H1 (cell line): ENCODE measurements around the gene COLQ. TPM values are rescaled to one million over a fixed set of nuclear protein-coding genes. Genes with fewer than 3 reads are reported as not detected.

Experiments
- CTCF ChIA-PET: fragments of 300-600 bp; sonication (Branson Sonifier 250); formaldehyde crosslinking; loops from one replicate; lab custom pipeline; 2021; ENCODE audit not compliant: partially characterized antibody; lab: Charles Lee
- POLR2A ChIA-PET: fragments of 300-600 bp; sonication (Branson Sonifier 250); formaldehyde crosslinking; loops from one replicate; lab custom pipeline; 2021; ENCODE audit warnings: inconsistent platforms; ENCODE audit not compliant: partially characterized antibody; lab: Charles Lee
- DNase-seq, 2 experiments: peaks; one replicate each; pipeline versions ENCODE4 v3.0.0 to v3.0.0-alpha.2; 2010 to 2022; ENCODE audit warnings: low spot score in 2 of 2, low read depth in 1 of 2, mixed read lengths in 1 of 2
- FAIRE-seq: peaks from 2 replicates; lab custom pipeline; 2011; peaks lifted over from hg19 to GRCh38; lab: Jason Lieb, UNC
- H2AFZ ChIP-seq: 2 replicates; pipeline ENCODE4 v1.8.1; 2012; ENCODE audit warnings: low read length, inconsistent platforms
- H2AK5ac ChIP-seq: 2 replicates; pipeline ENCODE4 v1.6.1; 2013; ENCODE audit warnings: low read depth, low read length
- H2BK120ac ChIP-seq: replicated peaks from 2 replicates; pipeline ENCODE3; 2013; ENCODE audit warnings: low read depth, low read length, inconsistent platforms
- H2BK12ac ChIP-seq: 2 replicates; pipeline ENCODE4 v1.6.1; 2013; ENCODE audit warnings: low read depth, low read length
- H2BK15ac ChIP-seq: 2 replicates; pipeline ENCODE4 v1.6.1; 2013; ENCODE audit warnings: low read length
- H2BK20ac ChIP-seq: 2 replicates; pipeline ENCODE4 v1.6.1; 2013; ENCODE audit warnings: low read length
- H2BK5ac ChIP-seq: 2 replicates; pipeline ENCODE4 v1.6.1; 2013; ENCODE audit warnings: low read depth, low read length
- H3K14ac ChIP-seq: 2 replicates; pipeline ENCODE4 v1.6.1; 2013; ENCODE audit warnings: inconsistent platforms; ENCODE audit not compliant: insufficient read length
- H3K18ac ChIP-seq: 2 replicates; pipeline ENCODE4 v1.6.1; 2013; ENCODE audit warnings: low read length; ENCODE audit errors: extremely low read depth
- H3K23ac ChIP-seq: 2 replicates; pipeline ENCODE4 v1.6.1; 2013; ENCODE audit warnings: inconsistent platforms; ENCODE audit not compliant: insufficient read length
- H3K23me2 ChIP-seq: 2 replicates; pipeline ENCODE4 v1.6.1; 2013; ENCODE audit warnings: low read depth, low read length
- H3K27ac ChIP-seq: 2 replicates; pipeline ENCODE4 v1.6.1; 2011; ENCODE audit warnings: low read depth, low read length, inconsistent platforms
- H3K27me3 ChIP-seq, 4 experiments: replicated peaks in 1 of 4; 1 replicate in 1 of 4; 2 replicates in 3 of 4; pipeline versions ENCODE4 v1.6.1 to v1.8.1; 2011 to 2013; ENCODE audit warnings: low read length in 3 of 4, mild to moderate bottlenecking in 3 of 4, inconsistent platforms in 2 of 4, mixed read lengths in 2 of 4, moderate library complexity in 1 of 4; ENCODE audit not compliant: control insufficient read depth in 3 of 4, insufficient read depth in 3 of 4; ENCODE audit errors: extremely low read depth in 1 of 4
- H3K36me3 ChIP-seq, 4 experiments: 2 replicates each; pipeline versions ENCODE4 v1.6.1 to v1.8.1; 2011 to 2013; ENCODE audit warnings: mild to moderate bottlenecking in 4 of 4, low read length in 3 of 4, moderate library complexity in 2 of 4, control low read depth in 1 of 4, inconsistent platforms in 1 of 4; ENCODE audit not compliant: insufficient read depth in 4 of 4, control insufficient read depth in 2 of 4
- H3K4ac ChIP-seq: replicated peaks from 2 replicates; pipeline ENCODE3; 2013; ENCODE audit warnings: low read length, low read depth, mixed read lengths, inconsistent platforms; ENCODE audit not compliant: insufficient read length
- H3K4me1 ChIP-seq, 4 experiments: replicated peaks in 1 of 4; 1 replicate in 1 of 4; 2 replicates in 3 of 4; pipeline versions ENCODE4 v1.6.1 to v1.8.1; 2011 to 2013; ENCODE audit warnings: low read length in 3 of 4, inconsistent platforms in 2 of 4, mixed read lengths in 1 of 4; ENCODE audit not compliant: insufficient read depth in 4 of 4, control insufficient read depth in 3 of 4
- H3K4me2 ChIP-seq, 2 experiments: 2 replicates each; pipeline versions ENCODE4 v1.6.1 to v1.8.1; 2011 to 2013; ENCODE audit warnings: low read depth in 2 of 2, low read length in 2 of 2, control low read depth in 1 of 2, inconsistent platforms in 1 of 2, mild to moderate bottlenecking in 1 of 2; ENCODE audit not compliant: insufficient read depth in 1 of 2
- H3K4me3 ChIP-seq, 4 experiments: fragments of 200-600, 300-600 bp in 1 of 4; sonication (generic), shearing (Covaris generic), sonication (Bioruptor Twin) in 1 of 4; 2 replicates each; pipeline versions ENCODE4 v1.5.1 to v1.8.1; 2011 to 2016; ENCODE audit warnings: low read length in 4 of 4, low read depth in 3 of 4, control low read depth in 2 of 4, inconsistent platforms in 2 of 4, mild to moderate bottlenecking in 2 of 4, mixed read lengths in 1 of 4, moderate library complexity in 1 of 4; ENCODE audit not compliant: insufficient read depth in 2 of 4; ENCODE audit errors: extremely low read depth in 1 of 4
- H3K56ac ChIP-seq: replicated peaks from 2 replicates; pipeline ENCODE3; 2013; ENCODE audit warnings: low read depth, mild to moderate bottlenecking, mixed read lengths, low read length, inconsistent platforms; ENCODE audit not compliant: insufficient read length
- H3K79me1 ChIP-seq: 2 replicates; pipeline ENCODE4 v1.6.1; 2013; ENCODE audit warnings: low read depth, low read length, control low read depth
- H3K79me2 ChIP-seq, 2 experiments: 2 replicates each; pipeline versions ENCODE4 v1.6.1 to v1.8.1; 2012 to 2013; ENCODE audit warnings: low read length in 2 of 2, mild to moderate bottlenecking in 2 of 2, inconsistent platforms in 1 of 2; ENCODE audit not compliant: insufficient read depth in 2 of 2, control insufficient read depth in 1 of 2
- H3K9ac ChIP-seq, 4 experiments: replicated peaks in 1 of 4; 1 replicate in 1 of 4; 2 replicates in 3 of 4; pipeline versions ENCODE4 v1.6.1 to v1.8.1; 2011 to 2013; ENCODE audit warnings: low read depth in 3 of 4, low read length in 3 of 4, control low read depth in 2 of 4, mild to moderate bottlenecking in 2 of 4, moderate library complexity in 2 of 4, inconsistent platforms in 1 of 4; ENCODE audit errors: extremely low read depth in 1 of 4
- H3K9me3 ChIP-seq, 2 experiments: 2 replicates each; pipeline versions ENCODE4 v1.6.1 to v1.8.1; 2012 to 2013; ENCODE audit warnings: mild to moderate bottlenecking in 2 of 2, moderate library complexity in 2 of 2, control low read depth in 1 of 2, inconsistent platforms in 1 of 2, low read depth in 1 of 2, low read length in 1 of 2, mixed read lengths in 1 of 2; ENCODE audit not compliant: insufficient read depth in 2 of 2
- H4K20me1 ChIP-seq, 2 experiments: replicated peaks in 1 of 2; 2 replicates each; pipeline versions ENCODE3 to v1.8.1; 2011 to 2013; ENCODE audit warnings: inconsistent platforms in 2 of 2, low read length in 2 of 2, mild to moderate bottlenecking in 1 of 2; ENCODE audit not compliant: insufficient read depth in 2 of 2, control insufficient read depth in 1 of 2
- H4K5ac ChIP-seq: 2 replicates; pipeline ENCODE4 v1.6.1; 2013; ENCODE audit warnings: low read length, low read depth, mixed read lengths, inconsistent platforms; ENCODE audit not compliant: insufficient read length
- H4K8ac ChIP-seq: 2 replicates; pipeline ENCODE4 v1.8.0; 2013; ENCODE audit warnings: mild to moderate bottlenecking, moderate library complexity, low read length, inconsistent platforms; ENCODE audit not compliant: insufficient read depth; ENCODE audit errors: extremely low read depth
- H4K91ac ChIP-seq: replicated peaks from 2 replicates; pipeline ENCODE3; 2013; ENCODE audit warnings: low read length, mixed read lengths, inconsistent platforms; ENCODE audit not compliant: insufficient read length
- CREB1 ChIP-seq: IDR thresholded peaks from 2 replicates; pipeline ENCODE4 v1.6.1; 2012; ENCODE audit warnings: inconsistent platforms
- E2F6 ChIP-seq: IDR thresholded peaks from 2 replicates; pipeline ENCODE4 v1.6.1; 2012; ENCODE audit warnings: inconsistent platforms
- HDAC2 ChIP-seq, 2 experiments: fragments of 300-600 bp in 1 of 2; sonication (generic) in 1 of 2; IDR thresholded peaks; 2 replicates each; pipeline ENCODE4 v1.6.1; 2011 to 2012; ENCODE audit warnings: low read depth in 2 of 2, low read length in 2 of 2, mild to moderate bottlenecking in 2 of 2, moderate library complexity in 2 of 2, borderline replicate concordance in 1 of 2, inconsistent platforms in 1 of 2
- JUN ChIP-seq: IDR thresholded peaks from 2 replicates; pipeline ENCODE4 v1.6.1; 2011; ENCODE audit warnings: low read depth, mild to moderate bottlenecking, improper control_type of control experiment, low read length
- KDM1A ChIP-seq: fragments of 200-600, 300-600 bp; sonication (generic); IDR thresholded peaks from 2 replicates; pipeline ENCODE4 v1.7.1; 2016; ENCODE audit warnings: mild to moderate bottlenecking, low read length, borderline replicate concordance
- MAX ChIP-seq: IDR thresholded peaks from 2 replicates; pipeline ENCODE4 v1.6.1; 2012; ENCODE audit warnings: inconsistent platforms
- POLR2AphosphoS5 ChIP-seq: IDR thresholded peaks from 2 replicates; pipeline ENCODE4 v1.6.1; 2011; ENCODE audit warnings: low read depth, low read length
- RNF2 ChIP-seq: fragments of 200-900, 300-1000 bp; sonication (generic); IDR thresholded peaks from 2 replicates; pipeline ENCODE4 v1.7.1; 2016; ENCODE audit warnings: borderline replicate concordance, low read depth, mild to moderate bottlenecking, antibody characterized with exemption, low read length; ENCODE audit not compliant: poor library complexity, severe bottlenecking; ENCODE audit errors: missing control alignments
- RXRA ChIP-seq: IDR thresholded peaks from 2 replicates; pipeline ENCODE4 v1.6.1; 2011; ENCODE audit warnings: low read depth, mild to moderate bottlenecking, low read length, moderate library complexity; ENCODE audit not compliant: insufficient read depth
- SP2 ChIP-seq: IDR thresholded peaks from 2 replicates; pipeline ENCODE4 v1.6.1; 2012; ENCODE audit warnings: mild to moderate bottlenecking, low read length, inconsistent platforms
- SP4 ChIP-seq: IDR thresholded peaks from 2 replicates; pipeline ENCODE4 v1.6.1; 2012; ENCODE audit warnings: low read length, inconsistent platforms
- YY1 ChIP-seq: IDR thresholded peaks from 2 replicates; pipeline ENCODE4 v1.6.1; 2011; ENCODE audit warnings: low read depth, mild to moderate bottlenecking, low read length
- ZNF274 ChIP-seq: IDR thresholded peaks from 2 replicates; pipeline ENCODE4 v1.7.0; 2012; ENCODE audit warnings: low read length, borderline replicate concordance; ENCODE audit errors: extremely low read depth
- WGBS, 2 experiments: shearing (Covaris generic) in 1 of 2; methylation state at CpG; one replicate each; pipeline versions ENCODE4 v1.1.6 to v1.1.7; 2013 to 2015; ENCODE audit warnings: low lambda C conversion rate in 2 of 2, mixed read lengths in 2 of 2, inconsistent platforms in 1 of 2, low coverage in 1 of 2, missing lambda C conversion rate in 1 of 2; ENCODE audit not compliant: insufficient replicate concordance in 2 of 2, insufficient coverage in 1 of 2, insufficient read length in 1 of 2; ENCODE audit errors: extremely low coverage in 1 of 2, missing lambda C conversion rate in 1 of 2; 5-methylcytosine and 5-hydroxymethylcytosine counted together
- polyA plus RNA-seq, 7 experiments: library from polyadenylated mRNA; depleted of rRNA in 3 of 7; stranded (reverse) in 5 of 7; unstranded in 2 of 7; fragments of >200 nt in 5 of 7; fragments of 200-250 nt in 2 of 7; gene quantifications; 1 replicate in 5 of 7; 2 replicates in 1 of 7; 4 replicates in 1 of 7; pipeline versions ENCODE4 v1.2.1 to v1.2.3, GENCODE V29; 2011 to 2013; ENCODE audit warnings: missing spikeins in 2 of 7, mixed read lengths in 2 of 7
- total RNA-seq: library from RNA; stranded (reverse); fragmentation: NEBNext Ultra II Directional; extraction: Animal tissue kit (Norgen Biotek cat#: 25700); gene quantifications from 2 replicates; pipeline ENCODE4 v1.2.1, GENCODE V29; 2021

COLQ gene
- total and polyA plus RNA-seq, 2 of the 8 experiments (the other 6 are each of a cell fraction or from before 2014, with no cell fraction given), result 1.5 to 1.9 TPM

- H3K27ac ChIP-seq, result no peak overlapping the region
- no peaks in the 10 kb centered on the region for H3K36me3 ChIP-seq
- no peak overlapping the region for H2AFZ ChIP-seq
- FAIRE-seq (no peak), DNase-seq (no peak)
- H3K18ac ChIP-seq, result no peak overlapping the region
- no peak overlapping the region for H3K23ac ChIP-seq
- TF ChIP-seq E2F6, result no peak
- TF ChIP-seq ZNF274, result no peak
- TF ChIP-seq JUN, result no peak
- TF ChIP-seq SP2, result no peak
- TF ChIP-seq POLR2AphosphoS5, result no peak
- no peak for TF ChIP-seq MAX
- no peak for TF ChIP-seq CREB1
- no peak for TF ChIP-seq KDM1A
- no peak for TF ChIP-seq RXRA
- no peak for TF ChIP-seq RNF2
- no peak for TF ChIP-seq YY1
- TF ChIP-seq SP4, result no peak
- no peak for TF ChIP-seq HDAC2 (IDR thresholded peaks at IDR 0.05; ENCODE audit: borderline replicate concordance in 1 of 2, low read depth in 2 of 2, low read length in 2 of 2)
- H4K5ac ChIP-seq, result no peak overlapping the region
- no peak overlapping the region for H3K4ac ChIP-seq
- H2BK12ac ChIP-seq, result no peak overlapping the region
- no peak overlapping the region for H2BK20ac ChIP-seq
- H3K4me1 ChIP-seq, result no peaks in the 10 kb centered on the region
- H3K79me2 ChIP-seq, result no peaks in the 10 kb centered on the region
- H4K8ac ChIP-seq, result no peak overlapping the region
- H2AK5ac ChIP-seq, result no peak overlapping the region
- CTCF ChIA-PET, result interaction anchor here (2.8 kb wide), 1 partner anchor 12 kb away, joined by 10 read pairs; no protein-coding TSS in a partner anchor
- H4K20me1 ChIP-seq, result no peaks in the 10 kb centered on the region
- no peaks in the 10 kb centered on the region for H3K9me3 ChIP-seq
- H3K56ac ChIP-seq, result no peak overlapping the region
- 84% methylated on average over 2 of the region's 2 CpGs; no CpG with 5 or more reads in 1 of the 2 experiments for WGBS, 2 experiments
- H4K91ac ChIP-seq, result no peak overlapping the region
- H3K14ac ChIP-seq, result no peak overlapping the region
- POLR2A ChIA-PET, result no interaction called here
- H3K27me3 ChIP-seq, result no peaks in the 10 kb centered on the region
- H3K4me2 ChIP-seq, result no peak overlapping the region
- H2BK15ac ChIP-seq, result no peak overlapping the region
- H2BK5ac ChIP-seq, result no peak overlapping the region
- no peak overlapping the region for H3K9ac ChIP-seq
- H2BK120ac ChIP-seq, result no peak overlapping the region
- H3K79me1 ChIP-seq, result no peaks in the 10 kb centered on the region
- H3K23me2 ChIP-seq, result no peaks in the 10 kb centered on the region
- no peak overlapping the region for H3K4me3 ChIP-seq
Measured at GRCh38 chr3:15538345-15538744, 16.8 kb upstream of the COLQ start.
